AG04449 (cell line): ENCODE results near the gene HES7.

Experiments
- CTCF ChIA-PET: fragments of 350-600 bp; formaldehyde crosslinking; extraction: SDS; loops from one replicate; lab custom pipeline; 2021; ENCODE audit warnings: antibody characterized with exemption; lab: Yijun Ruan, JAX
- POLR2A ChIA-PET: fragments of 400-600, 350-600 bp; formaldehyde crosslinking; extraction: SDS; loops from one replicate; lab custom pipeline; 2020; ENCODE audit warnings: antibody characterized with exemption, inconsistent platforms; lab: Yijun Ruan, JAX
- DNase-seq: peaks from one replicate; pipeline ENCODE4 v3.0.0-alpha.2; 2010; ENCODE audit warnings: low read depth, low spot score
- H3K4me3 ChIP-seq: 2 replicates; pipeline ENCODE4 v1.5.1; 2011; ENCODE audit warnings: low read depth, mild to moderate bottlenecking, control low read depth, low read length
- CTCF ChIP-seq: IDR thresholded peaks from one replicate; pipeline ENCODE4 v1.5.1; 2011; ENCODE audit warnings: mild to moderate bottlenecking, moderate library complexity, low read length, control low read depth, inconsistent platforms; ENCODE audit not compliant: insufficient read depth; ENCODE audit errors: missing control alignments

Gene HES7

DNA sequence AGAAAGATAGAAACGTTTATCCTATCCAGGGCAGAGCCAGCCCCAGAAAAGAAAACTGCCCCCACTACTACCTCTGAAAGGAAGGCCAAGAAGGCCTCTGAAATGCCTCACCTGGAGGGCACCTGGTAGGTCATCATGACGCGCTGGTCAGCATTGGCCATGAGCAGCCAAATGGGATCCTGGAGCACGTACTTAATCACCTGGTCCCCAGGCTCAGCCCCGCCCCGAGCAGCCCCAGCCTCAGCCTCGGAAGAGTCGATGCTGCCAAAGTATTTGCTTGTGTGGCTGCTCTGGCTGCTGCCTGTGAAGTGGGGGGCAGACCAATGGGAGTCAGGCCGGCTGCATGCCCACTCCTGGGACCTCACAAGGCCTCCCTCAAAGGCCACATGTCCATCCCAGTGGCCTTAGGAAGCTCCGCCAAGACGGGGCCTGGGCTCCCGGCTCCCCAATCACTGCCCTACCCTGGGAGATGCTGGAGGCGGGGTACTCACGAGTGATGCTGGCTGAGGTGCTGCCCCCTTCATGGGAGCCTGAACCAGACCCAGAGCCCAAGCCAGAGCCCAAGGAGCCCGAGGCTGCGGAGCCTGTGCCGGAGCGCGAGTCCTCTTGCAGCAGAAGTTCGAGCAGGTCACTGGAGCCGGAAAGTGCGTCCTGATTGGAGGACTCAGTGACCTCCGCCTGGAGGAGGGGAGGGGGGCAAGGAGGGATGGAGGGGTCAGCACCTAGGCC is 18.4 kb upstream of the HES7 start:
- POLR2A ChIA-PET: interaction anchor here (3.1 kb wide), 1 partner anchor 8 kb away, joined by 9 read pairs; no protein-coding TSS in a partner anchor
- CTCF ChIA-PET: interaction anchor here (5.0 kb wide), 1 partner anchor 8 kb away, joined by 38 read pairs; the partner anchor contains the start of gene PER1
- DNase-seq: no peak
- no peak overlapping the region for H3K4me3 ChIP-seq
- TF ChIP-seq CTCF: no peak

GRCh38 chr17:8141741-8142140 is 17.8 kb upstream of the HES7 start:
- CTCF ChIA-PET: interaction anchor here (5.0 kb wide), 1 partner anchor 9 kb away, joined by 38 read pairs; the partner anchor contains the start of gene PER1
- DNase-seq: no peak
- H3K4me3 ChIP-seq: no peak overlapping the region
- TF ChIP-seq CTCF: no peak
- POLR2A ChIA-PET: interaction anchor here (3.1 kb wide), 1 partner anchor 9 kb away, joined by 9 read pairs; no protein-coding TSS in a partner anchor

DNA sequence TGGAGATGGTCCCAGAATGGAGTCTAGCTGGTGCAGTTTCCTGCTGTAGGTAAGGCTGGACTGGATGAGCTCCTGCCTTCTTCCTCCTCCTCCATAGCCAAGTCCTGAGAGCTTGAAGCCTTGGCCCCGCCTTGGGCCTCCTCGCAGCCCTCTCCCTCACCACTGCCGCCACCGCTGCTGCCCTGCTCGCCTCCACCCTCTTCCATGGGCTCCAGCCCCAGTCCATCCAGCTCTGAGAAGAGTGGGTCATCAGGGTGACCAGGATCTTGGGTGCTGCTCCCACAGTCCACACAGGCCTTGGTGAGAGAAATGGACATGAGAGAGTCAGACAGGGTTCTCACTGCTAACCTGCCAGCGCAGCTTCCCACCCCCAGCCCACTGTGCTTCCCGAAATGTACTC is 17.1 kb upstream of the HES7 start:
- POLR2A ChIA-PET: interaction anchor here (3.1 kb wide), 1 partner anchor 10 kb away, joined by 9 read pairs; no protein-coding TSS in a partner anchor
- DNase-seq: no peak
- CTCF ChIA-PET: interaction anchor here (0.8 to 5.0 kb wide), 4 partner anchors 10 to 48 kb away, joined by 3 to 38 read pairs (median 22); partner anchors contain the start of genes ALOXE3 and PER1
- no peak for TF ChIP-seq CTCF
- H3K4me3 ChIP-seq: no peak overlapping the region

DNA sequence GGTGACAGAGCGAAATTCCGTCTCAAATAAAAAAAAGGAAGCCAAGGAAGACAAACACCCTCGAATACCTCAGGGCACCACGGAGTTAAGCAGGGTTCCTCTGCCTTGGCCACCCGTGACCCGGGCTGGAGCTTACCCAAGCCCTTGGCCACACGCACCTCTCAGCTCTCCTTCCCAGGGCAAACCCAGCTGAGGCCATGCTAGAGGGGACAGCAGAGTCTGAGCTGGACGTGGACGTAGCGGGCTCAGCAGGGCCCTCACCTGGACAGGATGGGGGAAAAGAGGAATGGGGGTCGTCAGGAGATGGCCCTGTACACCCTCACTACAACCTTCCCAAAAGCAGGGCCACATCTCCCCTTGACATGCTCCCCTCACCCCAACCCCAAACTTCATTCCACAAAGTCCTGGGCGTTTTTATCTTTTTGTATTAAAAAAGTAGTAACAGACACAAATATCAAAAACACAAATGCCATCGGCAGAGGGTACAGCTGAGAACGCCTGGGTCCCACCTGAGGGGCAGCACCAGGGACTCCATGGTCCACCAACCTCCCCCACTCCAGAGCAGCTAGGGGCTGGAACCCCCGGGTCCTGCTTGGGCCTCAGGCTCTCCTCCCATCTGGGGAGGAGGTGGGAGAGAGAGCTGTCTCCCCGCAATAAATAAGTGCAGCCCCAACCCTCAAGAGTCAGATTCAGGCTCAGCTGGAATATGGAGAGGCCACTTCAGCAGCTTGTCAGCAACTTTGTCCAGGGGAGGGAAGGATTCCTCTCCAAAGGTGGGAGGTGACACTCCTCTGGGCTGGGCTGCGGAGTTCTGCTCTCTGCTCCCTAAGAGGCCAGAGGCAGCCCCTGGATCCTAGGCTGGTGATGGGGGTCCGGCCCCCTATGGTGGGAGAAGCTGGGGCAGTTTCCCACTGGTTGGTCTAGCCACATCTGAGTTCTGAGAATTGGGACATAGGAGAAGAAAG is 16.4 kb upstream of the HES7 start:
- no peak for DNase-seq
- ChIA-PET POLR2A (interaction anchor here (1.6 to 3.1 kb wide), 2 partner anchors 10 to 13 kb away, joined by 4 to 9 read pairs; no protein-coding TSS in a partner anchor), CTCF (interaction anchor here (0.8 to 5.0 kb wide), 8 partner anchors 10 to 67 kb away, joined by 3 to 49 read pairs (median 4); partner anchors contain the start of genes ALOXE3 and PER1)
- no peak for TF ChIP-seq CTCF
- H3K4me3 ChIP-seq: no peak overlapping the region

DNA sequence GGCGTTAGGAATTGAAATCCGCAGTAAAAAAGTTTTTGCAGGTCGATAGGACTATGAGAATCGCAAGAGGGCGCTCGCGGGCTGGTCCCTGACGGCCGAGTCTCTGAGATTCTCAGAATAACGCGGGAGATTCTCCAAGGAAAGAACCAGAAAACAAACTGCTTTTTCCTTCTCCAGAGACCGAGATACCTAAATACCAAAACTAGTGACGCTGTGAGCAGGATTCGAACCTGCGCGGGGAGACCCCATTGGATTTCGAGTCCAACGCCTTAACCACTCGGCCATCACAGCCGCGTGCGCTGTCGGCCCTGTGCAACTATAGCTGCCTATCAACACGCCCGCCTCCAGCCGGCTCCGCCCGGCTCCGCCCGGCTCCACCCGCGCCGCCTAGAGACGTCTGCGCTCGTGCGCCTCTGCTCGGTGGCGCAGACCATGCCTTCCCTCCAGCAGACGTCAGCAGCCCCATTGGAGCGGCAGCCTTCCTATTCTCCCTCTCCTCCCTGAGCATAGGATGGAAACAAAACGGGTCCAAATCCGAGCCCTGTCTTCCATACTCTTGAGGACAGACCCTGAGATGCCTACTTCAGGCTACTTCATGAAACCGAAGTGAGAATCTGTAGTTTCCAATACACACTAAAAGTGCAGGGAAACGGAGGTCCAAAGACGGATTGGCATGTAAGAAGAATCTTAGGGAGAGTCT is 14.9 kb upstream of the HES7 start:
- CTCF ChIA-PET: interaction anchor here (0.7 to 5.0 kb wide), 24 partner anchors 11 to 159 kb away, joined by 3 to 49 read pairs (median 4); partner anchors contain the start of genes ALOXE3, HES7 and PER1
- H3K4me3 ChIP-seq: peak overlapping the region; percentile 65
- TF ChIP-seq CTCF: peak; percentile 79
- peak; percentile 85 for DNase-seq
- POLR2A ChIA-PET: interaction anchor here (0.5 to 3.1 kb wide), 6 partner anchors 10 to 29 kb away, joined by 3 to 9 read pairs (median 4); partner anchors contain the start of gene PER1
